HK-2 (cell line): ENCODE data around the gene PLEKHA4.

Source experiments
- DNase-seq: peaks from one replicate; pipeline ENCODE4 v3.0.0-alpha.2; 2018; ENCODE audit not compliant: unreplicated experiment

PLEKHA4 gene

GRCh38 chr19:48833049-48833448, 35.4 kb downstream of the PLEKHA4 start:
- no peak for DNase-seq

DNA sequence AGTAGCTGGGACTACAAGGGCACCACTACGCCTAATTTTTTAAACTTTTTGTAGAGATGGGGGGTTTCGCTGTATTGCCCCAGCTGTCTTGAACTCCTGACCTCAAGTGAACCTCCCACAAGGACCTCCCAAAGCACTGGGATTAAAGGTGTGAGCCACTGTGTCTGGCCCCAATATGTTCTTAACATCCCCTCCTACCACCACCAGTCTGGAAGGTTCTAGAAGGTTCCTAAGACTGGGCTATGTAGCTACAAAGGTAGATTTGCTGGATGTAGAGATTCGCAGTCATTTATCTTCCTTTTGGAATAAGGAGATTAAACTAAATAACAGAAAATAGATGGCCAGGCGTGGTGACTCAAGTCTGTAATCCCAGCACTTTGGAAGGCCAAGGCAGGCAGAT, 37.5 kb downstream of the PLEKHA4 start:
- DNase-seq: no peak

DNA sequence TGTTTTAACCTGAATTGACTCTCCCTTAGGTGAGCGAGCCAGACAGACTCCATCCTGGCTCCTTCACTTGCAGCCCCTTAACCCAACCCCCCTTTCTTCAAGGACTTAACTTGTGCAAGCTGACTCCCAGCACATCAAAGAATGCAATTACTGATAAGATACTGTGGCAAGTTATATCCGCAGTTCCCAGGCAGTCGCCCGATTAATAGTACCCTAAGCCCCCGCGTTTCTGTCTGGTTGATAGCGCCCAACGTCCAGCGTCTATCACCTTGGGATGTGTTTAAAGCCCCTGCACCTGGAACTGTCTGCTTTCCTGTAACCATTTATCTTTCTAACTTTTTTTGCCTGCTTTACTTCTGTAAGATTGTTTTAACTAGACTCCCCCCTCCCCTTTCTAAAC, 38.3 kb downstream of the PLEKHA4 start:
- DNase-seq: no peak

GRCh38 chr19:48826606-48827020, 41.8 kb downstream of the PLEKHA4 start:
- no peak for DNase-seq

DNA sequence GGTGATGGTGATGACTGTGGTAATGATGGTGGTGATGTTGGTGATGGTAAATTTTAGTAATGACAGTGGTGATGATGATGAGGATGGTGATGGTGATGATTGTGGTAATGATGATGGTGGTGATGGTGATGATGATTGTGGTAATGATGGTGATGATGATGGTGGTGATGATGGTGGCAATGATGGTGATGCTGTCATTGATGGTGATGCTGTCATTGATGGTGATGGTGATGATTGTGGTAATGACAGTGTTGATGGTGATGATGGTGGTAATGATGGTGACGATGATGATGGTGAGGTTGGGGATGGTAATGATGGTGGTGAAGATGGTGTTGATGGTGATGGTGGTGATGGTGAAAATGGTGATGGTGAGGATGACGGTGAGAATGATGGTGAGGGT, 45.9 kb downstream of the PLEKHA4 start:
- DNase-seq: no peak

- DNase-seq: no peak
Observed at GRCh38 chr19:48821633-48822032, 46.8 kb downstream of the PLEKHA4 start.

GRCh38 chr19:48819366-48819816, 49.0 kb downstream of the PLEKHA4 start:
- no peak for DNase-seq

DNA sequence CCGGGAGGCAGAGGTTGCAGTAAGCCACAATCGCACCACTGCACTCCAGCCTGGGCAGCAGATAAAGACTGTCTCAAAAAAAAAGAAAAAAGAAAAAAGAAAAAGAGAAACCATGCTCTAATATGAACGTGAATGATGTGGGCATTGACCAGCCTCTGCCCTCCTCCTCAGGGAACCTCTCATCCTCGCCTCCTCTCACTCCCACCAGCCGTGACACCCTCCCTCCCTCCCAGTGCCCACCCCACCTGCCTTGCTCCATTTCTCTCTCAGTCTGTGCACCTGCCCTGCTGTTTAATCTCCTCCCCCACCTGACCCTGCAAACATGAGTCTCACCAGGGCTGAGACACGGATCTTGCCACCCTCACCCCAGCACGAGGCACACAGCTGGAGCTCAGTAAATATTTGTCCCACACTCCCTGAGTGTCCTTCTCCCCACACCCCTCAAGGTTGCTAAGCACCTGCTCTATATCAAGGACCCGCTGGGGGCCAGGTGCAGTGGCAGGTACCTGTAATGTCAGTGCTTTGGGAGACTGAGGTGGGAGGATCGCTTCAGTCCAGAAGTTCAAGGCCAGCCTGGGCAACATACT, 50.1 kb downstream of the PLEKHA4 start:
- DNase-seq: no peak

GRCh38 chr19:48817585-48818124, 50.8 kb downstream of the PLEKHA4 start:
- DNase-seq: no peak

DNA sequence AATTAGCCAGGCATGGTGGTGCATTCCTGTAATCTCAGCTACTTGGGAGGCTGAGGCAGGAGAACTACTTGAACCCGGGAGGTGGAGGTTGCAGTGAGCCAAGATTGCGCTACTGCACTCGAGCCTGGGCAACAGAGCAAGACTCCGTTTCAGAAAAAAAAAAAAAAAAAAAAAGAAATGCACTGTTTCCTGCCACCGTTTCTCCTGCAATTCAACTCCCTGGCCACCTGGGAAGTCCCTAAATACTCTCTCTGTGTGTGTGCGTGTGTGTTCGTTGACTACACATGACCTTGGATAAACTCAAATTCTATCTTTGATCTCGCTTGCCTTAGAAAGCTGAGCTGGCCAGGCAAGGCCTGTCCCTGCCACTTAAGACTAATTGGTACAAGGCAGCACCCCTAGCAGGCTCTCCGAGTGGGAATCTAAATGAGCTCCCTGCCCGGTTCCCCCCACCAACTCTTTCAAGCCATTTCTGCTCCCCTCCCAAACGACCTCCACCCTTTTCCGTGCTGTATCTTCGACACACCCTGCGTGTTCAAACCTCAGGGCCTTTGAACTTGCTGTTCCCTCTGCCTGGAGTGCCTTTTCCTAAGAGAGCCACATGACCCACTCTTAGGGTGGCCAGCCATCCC, 52.4 kb downstream of the PLEKHA4 start:
- DNase-seq: no peak

- no peak for DNase-seq
Observed at GRCh38 chr19:48814895-48815294, 53.5 kb downstream of the PLEKHA4 start.

GRCh38 chr19:48813123-48813913, 55.1 kb downstream of the PLEKHA4 start:
- DNase-seq: no peak

- DNase-seq: no peak
Observed at GRCh38 chr19:48812094-48812929, 56.1 kb downstream of the PLEKHA4 start.

GRCh38 chr19:48810151-48810550, 58.3 kb downstream of the PLEKHA4 start:
- DNase-seq: no peak

DNA sequence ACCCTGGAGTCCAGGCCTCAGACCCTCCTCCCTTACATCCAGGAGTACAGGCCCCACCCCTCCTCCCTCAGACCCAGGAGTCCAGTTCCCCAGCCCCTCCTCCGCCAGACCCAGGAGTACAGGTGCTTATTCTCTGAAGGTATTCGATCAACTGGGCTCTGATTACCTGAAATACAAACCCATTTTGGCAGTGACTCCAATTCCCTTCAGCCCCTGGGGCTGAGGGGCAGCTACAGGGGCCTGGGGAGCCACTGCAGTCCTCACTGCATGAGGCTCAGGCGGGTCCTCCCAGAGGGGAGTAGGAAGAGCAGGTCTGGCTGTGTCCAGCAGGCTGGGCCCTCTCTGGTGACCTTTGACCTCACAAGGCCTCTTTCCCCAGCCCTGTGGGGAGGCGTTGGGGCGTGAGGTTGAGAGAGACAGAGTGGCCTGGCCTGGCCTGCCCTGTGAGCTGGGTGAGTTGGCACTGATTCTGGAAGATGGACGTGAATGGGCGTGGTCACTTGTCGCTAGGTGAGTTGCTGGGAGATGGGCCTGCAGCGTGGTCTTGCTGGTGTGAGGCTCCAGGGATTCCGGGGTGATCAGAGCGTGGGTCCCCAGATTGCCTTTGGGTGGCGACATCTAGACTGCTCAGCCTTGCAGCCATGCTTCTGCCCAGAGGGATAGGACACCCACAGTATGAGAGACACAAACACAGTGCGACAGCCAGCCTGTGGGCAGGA, 60.7 kb downstream of the PLEKHA4 start:
- DNase-seq: no peak

DNA sequence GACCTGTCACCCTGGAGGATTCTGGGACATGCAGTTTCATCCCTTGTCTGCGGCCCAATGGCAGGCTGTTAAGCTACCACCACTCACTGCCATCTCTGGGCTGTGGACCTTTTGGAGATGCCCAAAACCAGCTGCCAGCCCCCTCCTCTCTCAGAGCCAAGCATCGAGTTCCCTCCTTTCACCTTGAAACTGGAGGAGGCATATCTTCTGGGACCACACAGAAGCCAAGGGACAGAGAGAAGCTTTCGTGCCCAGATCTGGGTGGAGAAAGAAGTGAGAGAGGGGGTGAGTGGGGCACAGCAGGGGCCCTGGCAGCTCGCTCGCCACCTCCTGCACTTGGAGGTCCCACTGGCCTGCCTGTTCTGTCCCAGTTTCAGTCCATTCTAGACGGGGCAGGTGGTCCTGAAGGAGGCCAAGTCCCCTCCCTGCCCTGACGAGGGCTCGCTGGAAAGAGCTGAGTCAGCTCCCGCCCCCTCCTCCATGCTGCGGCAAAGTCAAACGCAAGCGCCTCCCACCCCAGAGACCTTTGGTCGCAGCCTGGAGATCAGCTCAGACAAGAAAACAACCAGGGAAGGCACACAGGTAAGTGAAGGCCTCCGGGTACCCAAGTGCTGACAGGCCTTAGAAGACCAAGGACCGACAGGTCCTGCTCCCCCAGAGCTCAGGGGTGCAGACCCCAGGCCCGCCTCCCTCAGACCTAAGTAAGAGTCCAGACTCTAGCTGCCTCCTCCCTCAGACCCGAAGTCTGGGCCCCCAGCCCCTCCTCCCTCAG, 61.4 kb downstream of the PLEKHA4 start:
- DNase-seq: no peak

GRCh38 chr19:48806518-48806817, 61.9 kb downstream of the PLEKHA4 start:
- DNase-seq: no peak

GRCh38 chr19:48805452-48805851, 63.0 kb downstream of the PLEKHA4 start:
- DNase-seq: no peak

GRCh38 chr19:48804496-48804895, 63.9 kb downstream of the PLEKHA4 start:
- DNase-seq: no peak

GRCh38 chr19:48802623-48803022, 65.8 kb downstream of the PLEKHA4 start:
- DNase-seq: no peak
